SK-N-SH treated with all-trans-retinoic acid at 6 μM for 48 hours (cell line): Measurements from ENCODE around the gene CDC42BPB.

Experiments
- ATAC-seq: fragments of 200-7000 bp; cut with Tn5 transposase; 3 replicates; pipeline ENCODE4 v1.9.1; 2020; ENCODE audit warnings: mild to moderate bottlenecking, moderate library complexity
- ARNTL ChIP-seq: fragments of 450-650 bp; formaldehyde crosslinking; IDR thresholded peaks from 2 replicates; pipeline ENCODE4 v1.5.0; 2020; ENCODE audit warnings: low read depth, mild to moderate bottlenecking, moderate library complexity, borderline replicate concordance
- BACH2 ChIP-seq: fragments of 250-450 bp; sonication (Bioruptor Pico); IDR thresholded peaks from 2 replicates; pipeline ENCODE4 v1.9.0; 2021; ENCODE audit warnings: mild to moderate bottlenecking, borderline replicate concordance
- CREB5 ChIP-seq: fragments of 250-450 bp; sonication (Bioruptor Pico); IDR thresholded peaks from 2 replicates; pipeline ENCODE4 v1.5.1; 2020; ENCODE audit warnings: low read depth, mild to moderate bottlenecking, moderate library complexity
- CSDC2 ChIP-seq: fragments of 250-450 bp; sonication (Bioruptor Pico); IDR thresholded peaks from 2 replicates; pipeline ENCODE4 v1.5.0; 2020; ENCODE audit warnings: mild to moderate bottlenecking, moderate library complexity
- CSRNP3 ChIP-seq: fragments of 250-450 bp; sonication (Bioruptor Pico); IDR thresholded peaks from 2 replicates; pipeline ENCODE4 v1.5.1; 2021; ENCODE audit warnings: mild to moderate bottlenecking, moderate library complexity
- ESRRG ChIP-seq: fragments of 250-450 bp; sonication (Bioruptor Pico); IDR thresholded peaks from 2 replicates; pipeline ENCODE4 v1.6.1; 2021; ENCODE audit warnings: mild to moderate bottlenecking
- GLIS3 ChIP-seq: fragments of 250-450 bp; sonication (Bioruptor Pico); IDR thresholded peaks from 2 replicates; pipeline ENCODE4 v1.5.0; 2020; ENCODE audit warnings: mild to moderate bottlenecking, moderate library complexity
- ISL1 ChIP-seq: fragments of 250-450 bp; sonication (Bioruptor Pico); IDR thresholded peaks from 2 replicates; pipeline ENCODE4 v2.1.2; 2022; ENCODE audit warnings: mild to moderate bottlenecking, moderate library complexity
- OSR1 ChIP-seq: fragments of 250-450 bp; sonication (Bioruptor Pico); IDR thresholded peaks from 2 replicates; pipeline ENCODE4 v1.8.0; 2022; ENCODE audit warnings: moderate library complexity, mild to moderate bottlenecking, inconsistent platforms
- PATZ1 ChIP-seq: fragments of 250-450 bp; sonication (Bioruptor Pico); IDR thresholded peaks from 2 replicates; pipeline ENCODE4 v1.8.0; 2020; ENCODE audit warnings: mild to moderate bottlenecking, moderate library complexity, borderline replicate concordance
- POU6F1 ChIP-seq: fragments of 250-450 bp; sonication (Bioruptor Pico); IDR thresholded peaks from 2 replicates; pipeline ENCODE4 v1.8.0; 2021; ENCODE audit warnings: low read depth, mild to moderate bottlenecking, moderate library complexity, borderline replicate concordance
- PPARA ChIP-seq: fragments of 250-450 bp; sonication (Bioruptor Pico); IDR thresholded peaks from 2 replicates; pipeline ENCODE4 v1.5.0; 2020; ENCODE audit warnings: mild to moderate bottlenecking, borderline replicate concordance
- RARB ChIP-seq: fragments of 250-450 bp; sonication (Bioruptor Pico); IDR thresholded peaks from 2 replicates; pipeline ENCODE4 v1.8.0; 2021; ENCODE audit warnings: mild to moderate bottlenecking, moderate library complexity
- SNAI2 ChIP-seq: fragments of 250-450 bp; sonication (Bioruptor Pico); IDR thresholded peaks from 2 replicates; pipeline ENCODE4 v1.5.0; 2020; ENCODE audit warnings: mild to moderate bottlenecking, moderate library complexity
- TOX ChIP-seq: fragments of 250-450 bp; sonication (Bioruptor Pico); IDR thresholded peaks from 2 replicates; pipeline ENCODE4 v1.8.0; 2021; ENCODE audit warnings: mild to moderate bottlenecking, moderate library complexity, borderline replicate concordance
- TSHZ2 ChIP-seq: fragments of 250-450 bp; sonication (Bioruptor Pico); IDR thresholded peaks from 2 replicates; pipeline ENCODE4 v1.5.0; 2020; ENCODE audit warnings: mild to moderate bottlenecking, moderate library complexity
- ZFP3 ChIP-seq: fragments of 250-450 bp; sonication (Bioruptor Pico); IDR thresholded peaks from 2 replicates; pipeline ENCODE4 v1.5.0; 2020; ENCODE audit warnings: mild to moderate bottlenecking, moderate library complexity
- ZFP30 ChIP-seq: fragments of 450-650 bp; formaldehyde crosslinking; IDR thresholded peaks from 2 replicates; pipeline ENCODE4 v1.5.0; 2022; ENCODE audit warnings: mild to moderate bottlenecking, moderate library complexity
- ZNF565 ChIP-seq: fragments of 450-650 bp; formaldehyde crosslinking; conservative IDR thresholded peaks from 2 replicates; pipeline ENCODE4 v1.5.0; 2020; ENCODE audit warnings: low read depth, mild to moderate bottlenecking, moderate library complexity
- ZNF70 ChIP-seq: fragments of 450-650 bp; formaldehyde crosslinking; IDR thresholded peaks from 2 replicates; pipeline ENCODE4 v1.5.0; 2020; ENCODE audit warnings: mild to moderate bottlenecking, moderate library complexity
- ZNF8 ChIP-seq: fragments of 450-650 bp; formaldehyde crosslinking; IDR thresholded peaks from 2 replicates; pipeline ENCODE4 v1.5.0; 2020; ENCODE audit warnings: mild to moderate bottlenecking, moderate library complexity

CDC42BPB gene

GRCh38 chr14:102998393-102998792 lies 59.0 kb downstream of the CDC42BPB start:
- TF ChIP-seq TOX (CRISPR knock-in tag) = no peak
- TF ChIP-seq CSDC2 (CRISPR knock-in tag) = no peak
- no peak for TF ChIP-seq CSRNP3
- no peak for TF ChIP-seq ZNF8 (CRISPR knock-in tag)
- no peak for TF ChIP-seq ZFP30 (CRISPR knock-in tag)
- TF ChIP-seq BACH2 (CRISPR knock-in tag) = no peak
- TF ChIP-seq ZFP3 (CRISPR knock-in tag) = no peak
- TF ChIP-seq PPARA (CRISPR knock-in tag) = no peak

GRCh38 chr14:102996941-102997340 lies 60.4 kb downstream of the CDC42BPB start:
- no peak for ATAC-seq
- TF ChIP-seq SNAI2 (CRISPR knock-in tag) (no peak), GLIS3 (no peak), ZNF8 (CRISPR knock-in tag) (no peak), BACH2 (CRISPR knock-in tag) (no peak), RARB (CRISPR knock-in tag) (no peak), ARNTL (CRISPR knock-in tag) (no peak), POU6F1 (no peak), ZFP30 (CRISPR knock-in tag) (no peak), CREB5 (no peak), CSDC2 (CRISPR knock-in tag) (no peak)
- TF ChIP-seq, all 23 proteins: peak for 0

More at GRCh38 chr14:102998393-102998792, 59.0 kb downstream of the CDC42BPB start:
- no peak for ATAC-seq

- no peak for ATAC-seq
- TF ChIP-seq PATZ1 (no peak), CSRNP3 (no peak), ZFP30 (CRISPR knock-in tag) (no peak), ZNF70 (CRISPR knock-in tag) (no peak), ZFP3 (CRISPR knock-in tag) (no peak), OSR1 (CRISPR knock-in tag) (no peak), GLIS3 (no peak), ZNF565 (CRISPR knock-in tag) (no peak), ESRRG (CRISPR knock-in tag) (no peak)
These were observed 62.7 kb downstream of the CDC42BPB start for GRCh38 chr14:102994689-102995088.

- ATAC-seq = no peak
- no peak for TF ChIP-seq ZFP3 (CRISPR knock-in tag)
- no peak for TF ChIP-seq TSHZ2 (CRISPR knock-in tag)
- no peak for TF ChIP-seq ESRRG (CRISPR knock-in tag)
- TF ChIP-seq RARB (CRISPR knock-in tag) = no peak
- TF ChIP-seq ZNF8 (CRISPR knock-in tag) = no peak
- no peak for TF ChIP-seq ZNF565 (CRISPR knock-in tag)
- TF ChIP-seq ZFP30 (CRISPR knock-in tag) = no peak
- TF ChIP-seq PATZ1 = no peak
- no peak for TF ChIP-seq POU6F1
- no peak for TF ChIP-seq ARNTL (CRISPR knock-in tag)
- TF ChIP-seq TOX (CRISPR knock-in tag) = no peak
- no peak for TF ChIP-seq CSDC2 (CRISPR knock-in tag)
- no peak for TF ChIP-seq ISL1 (CRISPR knock-in tag)
- no peak for TF ChIP-seq PPARA (CRISPR knock-in tag)
These were observed 63.8 kb downstream of the CDC42BPB start for GRCh38 chr14:102993523-102993922.
